Transverse colon (tissue), 4 donors: ENCODE results near the gene CASP12. TPM values are rescaled to one million over a fixed set of nuclear protein-coding genes. Genes with fewer than 3 reads are reported as not detected.

Experiments used
- DNase-seq: peaks from one replicate; pipeline ENCODE4 v3.0.0-alpha.2; 2019
- H3K27ac ChIP-seq, 4 donors: fragments of 200-600 bp; sonication (generic); 2 replicates each; pipeline ENCODE4 v1.5.1; 2016 to 2018; ENCODE audit warnings: inconsistent platforms in 4 of 4
- H3K27me3 ChIP-seq: fragments of 200-600 bp; sonication (generic); 2 replicates; pipeline ENCODE4 v1.5.1; 2017; ENCODE audit warnings: inconsistent platforms
- H3K36me3 ChIP-seq, 4 donors: fragments of 200-600 bp; sonication (generic); 2 replicates each; pipeline ENCODE4 v1.5.1; 2017 to 2019; ENCODE audit warnings: inconsistent platforms in 4 of 4
- H3K4me1 ChIP-seq, 4 donors: fragments of 200-600 bp; sonication (generic); 2 replicates each; pipeline ENCODE4 v1.5.1; 2017 to 2020; ENCODE audit warnings: inconsistent platforms in 4 of 4
- H3K4me3 ChIP-seq, 4 donors: fragments of 200-600 bp; sonication (generic); 1 replicate in 1 of 4; 2 replicates in 3 of 4; pipeline versions ENCODE4 v1.5.1 to v1.6.1; 2017 to 2019; ENCODE audit warnings: inconsistent platforms in 4 of 4
- H3K9me3 ChIP-seq, 2 donors: fragments of 200-600 bp; sonication (generic); 2 replicates each; pipeline ENCODE4 v1.5.1; 2017 to 2019; ENCODE audit warnings: inconsistent platforms in 2 of 2
- CTCF ChIP-seq, 5 experiments: fragments of 200-600 bp in 3 of 5; fragments of 450-650 bp in 2 of 5; sonication (generic) in 3 of 5; IDR thresholded peaks; 1 replicate in 2 of 5; 2 replicates in 3 of 5; pipeline ENCODE4 v1.5.1; 2016 to 2017; ENCODE audit warnings: antibody characterized with exemption in 5 of 5, inconsistent platforms in 3 of 5, mild to moderate bottlenecking in 2 of 5, moderate library complexity in 1 of 5
- EP300 ChIP-seq: sonication (generic); formaldehyde crosslinking; IDR thresholded peaks from one replicate; pipeline ENCODE4 v1.6.1; 2017; ENCODE audit warnings: antibody characterized with exemption, low read depth
- POLR2A ChIP-seq: fragments of 450-650 bp; IDR thresholded peaks from one replicate; pipeline ENCODE4 v1.6.1; 2016; ENCODE audit warnings: antibody characterized with exemption, mild to moderate bottlenecking, moderate library complexity
- POLR2AphosphoS5 ChIP-seq, 3 donors: sonication (generic); formaldehyde crosslinking; IDR thresholded peaks; one replicate each; pipeline ENCODE4 v1.6.1; 2016; ENCODE audit warnings: antibody characterized with exemption in 3 of 3
- WGBS, 2 donors: methylation state at CpG; one replicate each; pipeline ENCODE4 v1.1.5; 2018; ENCODE audit warnings: low coverage in 1 of 2; 5-methylcytosine and 5-hydroxymethylcytosine counted together
- in situ Hi-C, 4 donors: fragments of 200-750 bp; cut with MboI; loops; one replicate each; pipeline versions ENCODE4 v1.15.0 to v1.15.1; 2017; ENCODE audit warnings: low sequenced_read_pairs in 3 of 4, low pct_ligation_motif_present in 1 of 4, low pct_unique_long_range_greater_than_20kb in 1 of 4
- intact Hi-C: fragments of 100-400 bp; cut with DNase I; formaldehyde crosslinking; loops from one replicate; pipeline ENCODE4 v1.15.1; 2023; ENCODE audit warnings: low total_unique reads
- small RNA-seq, 4 donors: library from RNA; depleted of rRNA; stranded (forward); fragments of <200 nt; gene quantifications; one replicate each; pipeline ENCODE3, GENCODE V24; 2016
- total RNA-seq, 4 donors: library from RNA; depleted of rRNA; stranded (reverse); fragments of >200 nt; gene quantifications; one replicate each; pipeline ENCODE4 v1.1.0, GENCODE V29; 2016

Gene CASP12
- total RNA-seq, 4 donors from 2014 or later = 0.27 to 1.9 TPM; not detected in 2

GRCh38 chr11:104837969-104838639, 60.2 kb downstream of the CASP12 start:
- DNase-seq = no peak
- H3K9me3 ChIP-seq = no peaks in the 10 kb centered on the region
- no peaks in the 10 kb centered on the region for H3K27me3 ChIP-seq
- intact Hi-C loops = no loop called here
- in situ Hi-C loops = no loop called here
- H3K36me3 ChIP-seq = no peaks in the 10 kb centered on the region
- no peaks in the 10 kb centered on the region for H3K4me1 ChIP-seq
- 85 to 93% methylated on average over 4 to 5 of the region's 5 CpGs for WGBS, 2 donors
- H3K4me3 ChIP-seq = no peak overlapping the region
- no peak for TF ChIP-seq POLR2A
- TF ChIP-seq EP300 = no peak
- TF ChIP-seq CTCF (IDR thresholded peaks at IDR 0.05) = no peak
- no peak for TF ChIP-seq POLR2AphosphoS5 (IDR thresholded peaks at IDR 0.05)
- no peak overlapping the region for H3K27ac ChIP-seq

GRCh38 chr11:104836691-104837090, 61.6 kb downstream of the CASP12 start:
- H3K27ac ChIP-seq = no peak overlapping the region
- 50 to 77% methylated on average over 2 of the region's 2 CpGs for WGBS, 2 donors
- TF ChIP-seq EP300 (no peak), POLR2A (no peak), CTCF (IDR thresholded peaks at IDR 0.05) (no peak), POLR2AphosphoS5 (IDR thresholded peaks at IDR 0.05) (no peak)
- no peaks in the 10 kb centered on the region for H3K36me3 ChIP-seq
- no peak for DNase-seq
- H3K4me1 ChIP-seq = no peaks in the 10 kb centered on the region
- H3K27me3 ChIP-seq = no peaks in the 10 kb centered on the region
- in situ Hi-C loops (no loop called here), intact Hi-C loops (no loop called here)
- H3K4me3 ChIP-seq = no peak overlapping the region
- no peaks in the 10 kb centered on the region for H3K9me3 ChIP-seq

Small RNA genes lying within 50 kb of the gene (small RNA-seq; reads per million reads assigned to genes)
- gene AP002004.1 = 0 reads per million in 4 donors

Other genes starting within 250 kb of the CASP12 start
- gene CASP4, start 70.1 kb upstream of the CASP12 start, total RNA-seq = 10 to 100 TPM; 36.4 to 86.3 (median 49.8) TPM
- gene CASP5, start 124.7 kb upstream of the CASP12 start, total RNA-seq = 10 to 100 TPM; 27.2 to 63.1 (median 38.0) TPM
- 10 to 100 TPM in 3 of 4 donors, 1 to 10 TPM in 1; 8.2 to 41.9 (median 16.6) TPM for gene CASP1, start 136.7 kb upstream of the CASP12 start, total RNA-seq
- 10 to 100 TPM in 2 of 4 donors, 1 to 10 TPM in 1, not detected in 1; 8.0 to 34.0 (median 28.4) TPM for gene CARD16, start 146.9 kb upstream of the CASP12 start, total RNA-seq
- gene CARD18, start 241.3 kb upstream of the CASP12 start, total RNA-seq = not detected